Endothelial cell of umbilical vein (primary cell): ENCODE data around the gene MAST4. TPM values are rescaled to one million over a fixed set of nuclear protein-coding genes. Genes with fewer than 3 reads are reported as not detected.

Experiments
- BruUV-seq: library from RNA; stranded (reverse); fragments of 400-500 nt; replicated peaks from 2 replicates; lab custom pipeline; 2021; lab: Mats Ljungman, UMichigan
- CTCF ChIA-PET: fragments of 300-600, 350-600 bp; sonication (Branson Sonifier 250); formaldehyde crosslinking; loops from one replicate; lab custom pipeline; 2021; ENCODE audit warnings: antibody characterized with exemption, inconsistent platforms; lab: Charles Lee
- POLR2A ChIA-PET: fragments of 300-600, 350-600 bp; sonication (Branson Sonifier 250); formaldehyde crosslinking; loops from one replicate; lab custom pipeline; 2021; ENCODE audit warnings: antibody characterized with exemption, inconsistent platforms; lab: Charles Lee
- DNase-seq: peaks from one replicate; pipeline ENCODE4 v3.0.0-alpha.2; 2011; ENCODE audit warnings: low read depth, low spot score
- FAIRE-seq: peaks from 2 replicates; lab custom pipeline; 2011; peaks lifted over from hg19 to GRCh38; lab: Jason Lieb, UNC
- H2AFZ ChIP-seq: 2 replicates; pipeline ENCODE4 v1.6.0; 2012; ENCODE audit warnings: low read depth, low read length, control low read depth, inconsistent platforms
- H3K27ac ChIP-seq: 2 replicates; pipeline ENCODE4 v1.5.1; 2011; ENCODE audit warnings: low read depth, mild to moderate bottlenecking, control low read depth, low read length, moderate library complexity; ENCODE audit not compliant: insufficient read depth
- H3K27me3 ChIP-seq, 2 experiments: 2 replicates each; pipeline versions ENCODE4 v1.6.0 to v1.6.1; 2011; ENCODE audit warnings: low read length in 2 of 2, mixed read lengths in 1 of 2; ENCODE audit not compliant: control insufficient read depth in 2 of 2, insufficient read depth in 2 of 2
- H3K36me3 ChIP-seq, 2 experiments: 2 replicates in 1 of 2; 3 replicates in 1 of 2; pipeline ENCODE4 v1.5.1; 2011; ENCODE audit warnings: low read length in 2 of 2, mild to moderate bottlenecking in 1 of 2, moderate library complexity in 1 of 2; ENCODE audit not compliant: control insufficient read depth in 2 of 2, insufficient read depth in 2 of 2; ENCODE audit errors: extremely low read depth in 1 of 2
- H3K4me1 ChIP-seq: 3 replicates; pipeline ENCODE4 v1.5.1; 2011; ENCODE audit warnings: mild to moderate bottlenecking, low read length; ENCODE audit not compliant: control insufficient read depth, insufficient read depth; ENCODE audit errors: extremely low read depth
- H3K4me2 ChIP-seq: 2 replicates; pipeline ENCODE4 v1.6.1; 2011; ENCODE audit warnings: low read length, control low read depth, mixed read lengths; ENCODE audit not compliant: insufficient read depth
- H3K4me3 ChIP-seq, 3 experiments: fragments of 200-600 bp in 1 of 3; sonication (generic), shearing (Covaris generic) in 1 of 3; replicated peaks in 1 of 3; 2 replicates each; pipeline ENCODE4 v1.5.1; 2011 to 2016; ENCODE audit warnings: control low read depth in 3 of 3, low read length in 3 of 3, mild to moderate bottlenecking in 2 of 3, inconsistent platforms in 1 of 3, low read depth in 1 of 3, moderate library complexity in 1 of 3; ENCODE audit not compliant: insufficient read depth in 1 of 3
- H3K79me2 ChIP-seq: 2 replicates; pipeline ENCODE4 v1.6.0; 2012; ENCODE audit warnings: low read length, inconsistent platforms; ENCODE audit not compliant: control insufficient read depth, insufficient read depth
- H3K9ac ChIP-seq: replicated peaks from 2 replicates; pipeline ENCODE3; 2011; ENCODE audit warnings: low read length, control low read depth; ENCODE audit not compliant: insufficient read depth; ENCODE audit errors: extremely low read depth
- H3K9me1 ChIP-seq: replicated peaks from 3 replicates; pipeline ENCODE4 v1.6.0; 2011; ENCODE audit warnings: mild to moderate bottlenecking, low read length; ENCODE audit not compliant: control insufficient read depth, insufficient read depth; ENCODE audit errors: extremely low read depth
- H3K9me3 ChIP-seq: replicated peaks from 2 replicates; pipeline ENCODE4 v1.5.1; 2012; ENCODE audit warnings: low read length, inconsistent platforms; ENCODE audit not compliant: control insufficient read depth, insufficient read depth
- H4K20me1 ChIP-seq: replicated peaks from 2 replicates; pipeline ENCODE3; 2011; ENCODE audit warnings: mild to moderate bottlenecking, low read length; ENCODE audit not compliant: control insufficient read depth, insufficient read depth; ENCODE audit errors: extremely low read depth
- EZH2 ChIP-seq: IDR thresholded peaks from 2 replicates; pipeline ENCODE4 v1.6.1; 2012; ENCODE audit warnings: borderline replicate concordance, low read depth, mild to moderate bottlenecking, moderate library complexity, low read length, inconsistent platforms; ENCODE audit not compliant: severe bottlenecking
- GATA2 ChIP-seq: IDR thresholded peaks from 2 replicates; pipeline ENCODE4 v1.7.0; 2011; ENCODE audit warnings: low read depth, mild to moderate bottlenecking, moderate library complexity, mixed read lengths, low read length; ENCODE audit not compliant: insufficient read length, insufficient read depth
- JUN ChIP-seq: IDR thresholded peaks from 2 replicates; pipeline ENCODE4 v1.6.1; 2011; ENCODE audit warnings: borderline replicate concordance, low read depth; ENCODE audit not compliant: insufficient read length, insufficient read depth
- MYC ChIP-seq: IDR thresholded peaks from one replicate; pipeline ENCODE4 v1.6.1; 2011; ENCODE audit warnings: mild to moderate bottlenecking, low read depth, low read length
- POLR2A ChIP-seq: IDR thresholded peaks from 2 replicates; pipeline ENCODE4 v1.6.1; 2012; ENCODE audit warnings: low read depth, mild to moderate bottlenecking, control low read depth, low read length
- dilution Hi-C: fragments of 300-500 bp; cut with MboI; formaldehyde crosslinking; loops from one replicate; pipeline ENCODE4 v1.15.0; 2019; ENCODE audit warnings: low sequenced_read_pairs; ENCODE audit not compliant: extremely low pct_ligation_motif_present
- intact Hi-C: fragments of 100-400 bp; cut with micrococcal nuclease; formaldehyde crosslinking; loops from one replicate; pipeline ENCODE4 v1.10.0; 2022
- polyA plus RNA-seq, 4 experiments: library from polyadenylated mRNA; depleted of rRNA in 3 of 4; stranded (reverse) in 3 of 4; unstranded in 1 of 4; fragments of >200 nt; gene quantifications; 2 replicates each; pipeline versions ENCODE4 v1.2.1 to v1.2.3, GENCODE V29; 2011 to 2012; ENCODE audit warnings: missing spikeins in 1 of 4
- total RNA-seq: library from RNA; stranded (reverse); gene quantifications from 2 replicates; pipeline ENCODE4 v1.2.3, GENCODE V29; 2021
- TF ChIP-seq, protein P1 (sequence below): IDR thresholded peaks from 2 replicates; pipeline ENCODE4 v1.6.1; 2011; ENCODE audit not compliant: insufficient read depth, insufficient read length
- TF ChIP-seq, protein P2 (sequence below), 2 donors: IDR thresholded peaks; 1 replicate in 1 of 2; 2 replicates in 1 of 2; pipeline ENCODE4 v1.5.1; 2011; ENCODE audit warnings: low read length in 2 of 2, mild to moderate bottlenecking in 2 of 2, moderate library complexity in 2 of 2, control low read depth in 1 of 2, inconsistent platforms in 1 of 2, low read depth in 1 of 2; ENCODE audit not compliant: insufficient read depth in 1 of 2; ENCODE audit errors: extremely low read depth in 1 of 2

Gene MAST4
- total and polyA plus RNA-seq, 2 donors (not counting 3 experiments of a cell fraction or from before 2014, with no cell fraction given) = 40.2 to 116 TPM

DNA sequence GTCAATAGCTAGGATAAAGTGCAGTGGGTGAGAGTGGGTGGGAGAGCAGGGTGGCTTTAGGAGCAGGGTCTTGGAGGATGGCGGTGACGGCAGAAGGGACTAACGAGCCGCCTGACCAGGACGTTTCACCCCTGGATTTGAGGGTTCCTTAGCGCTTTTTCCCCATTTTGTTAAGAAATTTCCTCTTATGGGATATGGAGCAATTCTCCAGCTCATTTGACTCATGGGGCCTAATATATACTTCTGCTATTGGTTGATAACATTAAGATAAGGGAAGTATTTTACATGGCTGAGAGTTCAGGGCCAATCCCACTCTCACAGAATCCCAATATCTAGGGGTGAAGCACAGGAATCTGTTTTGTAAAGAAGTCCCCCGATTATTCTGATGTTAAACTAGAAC lies 582.8 kb downstream of the MAST4 start:
- Histone ChIP-seq H3K36me3 (no peaks in the 10 kb centered on the region), H2AFZ (no peak overlapping the region), H3K9ac (no peak overlapping the region), H3K4me3 (no peak overlapping the region), H3K27me3 (no peaks in the 10 kb centered on the region), H3K27ac (no peak overlapping the region), H3K79me2 (no peaks in the 10 kb centered on the region), H4K20me1 (no peaks in the 10 kb centered on the region), H3K9me1 (no peaks in the 10 kb centered on the region), H3K4me1 (peaks cover 13% of the 10 kb centered on the region), H3K9me3 (no peaks in the 10 kb centered on the region), H3K4me2 (no peak overlapping the region)
- dilution Hi-C loops (no loop called here), intact Hi-C loops (no loop called here)
- TF ChIP-seq, protein P1, sequence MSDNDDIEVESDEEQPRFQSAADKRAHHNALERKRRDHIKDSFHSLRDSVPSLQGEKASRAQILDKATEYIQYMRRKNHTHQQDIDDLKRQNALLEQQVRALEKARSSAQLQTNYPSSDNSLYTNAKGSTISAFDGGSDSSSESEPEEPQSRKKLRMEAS = no peak
- TF ChIP-seq GATA2 = no peak
- TF ChIP-seq POLR2A = no peak
- TF ChIP-seq, protein P2, sequence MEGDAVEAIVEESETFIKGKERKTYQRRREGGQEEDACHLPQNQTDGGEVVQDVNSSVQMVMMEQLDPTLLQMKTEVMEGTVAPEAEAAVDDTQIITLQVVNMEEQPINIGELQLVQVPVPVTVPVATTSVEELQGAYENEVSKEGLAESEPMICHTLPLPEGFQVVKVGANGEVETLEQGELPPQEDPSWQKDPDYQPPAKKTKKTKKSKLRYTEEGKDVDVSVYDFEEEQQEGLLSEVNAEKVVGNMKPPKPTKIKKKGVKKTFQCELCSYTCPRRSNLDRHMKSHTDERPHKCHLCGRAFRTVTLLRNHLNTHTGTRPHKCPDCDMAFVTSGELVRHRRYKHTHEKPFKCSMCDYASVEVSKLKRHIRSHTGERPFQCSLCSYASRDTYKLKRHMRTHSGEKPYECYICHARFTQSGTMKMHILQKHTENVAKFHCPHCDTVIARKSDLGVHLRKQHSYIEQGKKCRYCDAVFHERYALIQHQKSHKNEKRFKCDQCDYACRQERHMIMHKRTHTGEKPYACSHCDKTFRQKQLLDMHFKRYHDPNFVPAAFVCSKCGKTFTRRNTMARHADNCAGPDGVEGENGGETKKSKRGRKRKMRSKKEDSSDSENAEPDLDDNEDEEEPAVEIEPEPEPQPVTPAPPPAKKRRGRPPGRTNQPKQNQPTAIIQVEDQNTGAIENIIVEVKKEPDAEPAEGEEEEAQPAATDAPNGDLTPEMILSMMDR (IDR thresholded peaks at IDR 0.05; ENCODE audit: extremely low read depth in 1 of 2, insufficient read depth in 1 of 2, low read depth in 1 of 2, low read length in 2 of 2) = no peak
- no peak for TF ChIP-seq JUN
- TF ChIP-seq MYC = no peak
- no peak for TF ChIP-seq EZH2
- no TSS peak for BruUV-seq
- CTCF ChIA-PET = interaction anchor here (1.0 to 1.7 kb wide), 3 partner anchors 13 to 31 kb away, joined by 3 to 5 read pairs (median 4); no protein-coding TSS in a partner anchor
- FAIRE-seq = no peak
- DNase-seq = no peak
- POLR2A ChIA-PET = no interaction called here
